ENCODE measurements around the gene ANGPT4.
"Not testable (repeated sequence)": the region's sequence is repeated elsewhere in the genome, so short reads cannot be mapped to it uniquely, and the experiment has no call there.

The ANGPT4 gene

GRCh38 chr20:872855-873520, 43.1 kb downstream of the ANGPT4 start:
- FAIRE-seq: no peak

- FAIRE-seq: no peak
These were observed 44.2 kb downstream of the ANGPT4 start for GRCh38 chr20:871948-872347.

- no peak for FAIRE-seq
These were observed 44.7 kb downstream of the ANGPT4 start for GRCh38 chr20:871436-871835.

GRCh38 chr20:870758-871157, 45.4 kb downstream of the ANGPT4 start:
- FAIRE-seq: no peak

- FAIRE-seq: no peak
These were observed 46.5 kb downstream of the ANGPT4 start for GRCh38 chr20:869606-870005.

- FAIRE-seq: no peak
These were observed 47.9 kb downstream of the ANGPT4 start for GRCh38 chr20:868279-868678.

GRCh38 chr20:865440-865839, 50.7 kb downstream of the ANGPT4 start:
- no peak for FAIRE-seq

- no peak for FAIRE-seq
These were observed 55.2 kb downstream of the ANGPT4 start for GRCh38 chr20:860891-861290.

- no peak for FAIRE-seq
These were observed 56.3 kb downstream of the ANGPT4 start for GRCh38 chr20:859751-860231.

GRCh38 chr20:858011-858410, 58.1 kb downstream of the ANGPT4 start:
- no peak for FAIRE-seq

GRCh38 chr20:856361-856775, 59.8 kb downstream of the ANGPT4 start:
- FAIRE-seq: no peak

- FAIRE-seq: no peak
These were observed 60.4 kb downstream of the ANGPT4 start for GRCh38 chr20:855466-856360.

GRCh38 chr20:854601-855000, 61.5 kb downstream of the ANGPT4 start:
- no peak for FAIRE-seq

GRCh38 chr20:853406-853996, 62.6 kb downstream of the ANGPT4 start:
- no peak for FAIRE-seq

- not testable (repeated sequence) for FAIRE-seq
These were observed 67.4 kb downstream of the ANGPT4 start for GRCh38 chr20:848731-849130.

GRCh38 chr20:848193-848592, 67.9 kb downstream of the ANGPT4 start:
- no peak for FAIRE-seq

- FAIRE-seq: no peak
These were observed 69.2 kb downstream of the ANGPT4 start for GRCh38 chr20:846894-847278.

- no peak for FAIRE-seq
These were observed 69.9 kb downstream of the ANGPT4 start for GRCh38 chr20:845941-846893.

GRCh38 chr20:845226-845868, 70.8 kb downstream of the ANGPT4 start:
- no peak for FAIRE-seq

- no peak for FAIRE-seq
These were observed 71.5 kb downstream of the ANGPT4 start for GRCh38 chr20:844473-845225.

- no peak for FAIRE-seq
These were observed 72.2 kb downstream of the ANGPT4 start for GRCh38 chr20:843912-844311.
